HCT116 (cell line): Measurements from ENCODE around the gene MDP1. TPM values are rescaled to one million over a fixed set of nuclear protein-coding genes. Genes with fewer than 3 reads are reported as not detected.

Experiments used
- ATAC-seq: fragments of 200-7000 bp; cut with Tn5 transposase; 2 replicates; pipeline ENCODE4 v1.9.1; 2020; ENCODE audit warnings: mild to moderate bottlenecking, moderate library complexity
- BruUV-seq: library from RNA; stranded (reverse); fragments of 400-500 nt; replicated peaks from 2 replicates; lab custom pipeline; 2021; lab: Mats Ljungman, UMichigan
- CTCF ChIA-PET: fragments of 300-600 bp; sonication (Branson Sonifier 250); formaldehyde crosslinking; loops from one replicate; lab custom pipeline; 2021; ENCODE audit warnings: antibody characterized with exemption; lab: Charles Lee
- POLR2A ChIA-PET: fragments of 300-600, 350-600 bp; sonication (Branson Sonifier 250); formaldehyde crosslinking; loops from one replicate; lab custom pipeline; 2021; ENCODE audit warnings: antibody characterized with exemption; lab: Charles Lee
- RAD21 ChIA-PET, 2 experiments: fragments of 300-600 bp; sonication (Branson Sonifier 250); formaldehyde crosslinking; loops; one replicate each; lab custom pipeline; 2023; ENCODE audit warnings: low total read pairs in 2 of 2; ENCODE audit not compliant: uncharacterized antibody in 2 of 2, unreplicated experiment in 2 of 2, low non-redundant PET in 1 of 2; lab: Charles Lee
- DNase-seq: peaks from one replicate; pipeline ENCODE4 v3.0.0-alpha.2; 2010; ENCODE audit warnings: low read depth, low spot score
- H2AFZ ChIP-seq: fragments of 200-600 bp; shearing (Covaris generic), sonication (generic); 2 replicates; pipeline ENCODE4 v1.6.1; 2017; ENCODE audit warnings: low read depth, mixed run types, mixed read lengths, antibody characterized with exemption, low read length; ENCODE audit not compliant: poor library complexity, severe bottlenecking
- H3K27ac ChIP-seq: 2 replicates; pipeline ENCODE4 v1.5.1; 2012; ENCODE audit warnings: low read depth, low read length
- H3K27me3 ChIP-seq: fragments of 200-600 bp; sonication (generic); 2 replicates; pipeline ENCODE4 v1.6.1; 2016; ENCODE audit warnings: mixed run types, low read length, mixed read lengths; ENCODE audit not compliant: insufficient read depth
- H3K36me3 ChIP-seq, 2 experiments: fragments of 200-500 bp in 1 of 2; fragments of 200-600 bp in 1 of 2; sonication (Bioruptor generic) in 1 of 2; sonication (generic) in 1 of 2; 2 replicates each; pipeline versions ENCODE4 v1.5.1 to v1.6.1; 2014 to 2016; ENCODE audit warnings: low read length in 2 of 2, inconsistent platforms in 1 of 2, mixed read lengths in 1 of 2, mixed run types in 1 of 2; ENCODE audit not compliant: insufficient read depth in 2 of 2, control insufficient read depth in 1 of 2
- H3K4me1 ChIP-seq, 2 experiments: fragments of 200-600 bp in 1 of 2; sonication (generic) in 1 of 2; 2 replicates each; pipeline versions ENCODE4 v1.5.1 to v1.6.1; 2012 to 2017; ENCODE audit warnings: low read length in 2 of 2, inconsistent platforms in 1 of 2, mild to moderate bottlenecking in 1 of 2, mixed read lengths in 1 of 2, mixed run types in 1 of 2, moderate library complexity in 1 of 2; ENCODE audit not compliant: insufficient read depth in 2 of 2, control insufficient read depth in 1 of 2
- H3K4me2 ChIP-seq: fragments of 200-600 bp; sonication (generic); 2 replicates; pipeline ENCODE4 v1.6.1; 2017; ENCODE audit warnings: mixed run types, low read length, mixed read lengths
- H3K4me3 ChIP-seq, 2 experiments: fragments of 200-600 bp in 1 of 2; sonication (generic) in 1 of 2; replicated peaks in 1 of 2; 2 replicates each; pipeline ENCODE4 v1.5.1; 2011 to 2016; ENCODE audit warnings: low read length in 2 of 2, control low read depth in 1 of 2, low read depth in 1 of 2, mild to moderate bottlenecking in 1 of 2, mixed read lengths in 1 of 2, mixed run types in 1 of 2
- H3K79me2 ChIP-seq: fragments of 200-600 bp; sonication (generic); 2 replicates; pipeline ENCODE4 v1.6.1; 2017; ENCODE audit warnings: mild to moderate bottlenecking, mixed run types, low read length, moderate library complexity, mixed read lengths; ENCODE audit not compliant: insufficient read depth
- H3K9ac ChIP-seq: fragments of 200-600 bp; sonication (generic); 2 replicates; pipeline ENCODE4 v1.6.1; 2016; ENCODE audit warnings: low read length, mixed read lengths
- H3K9me2 ChIP-seq: fragments of 200-600 bp; sonication (generic), shearing (Covaris generic); 2 replicates; pipeline ENCODE4 v1.6.1; 2017; ENCODE audit warnings: mixed run types, mild to moderate bottlenecking, moderate library complexity; ENCODE audit not compliant: insufficient read depth
- H3K9me3 ChIP-seq, 2 experiments: fragments of 200-500 bp in 1 of 2; fragments of 200-600 bp in 1 of 2; sonication (Bioruptor generic) in 1 of 2; sonication (generic) in 1 of 2; 2 replicates each; pipeline ENCODE4 v1.6.1; 2014 to 2017; ENCODE audit warnings: low read length in 2 of 2, mixed read lengths in 2 of 2, inconsistent platforms in 1 of 2, low read depth in 1 of 2, mild to moderate bottlenecking in 1 of 2, mixed run types in 1 of 2, moderate library complexity in 1 of 2; ENCODE audit not compliant: control insufficient read depth in 1 of 2, insufficient read depth in 1 of 2
- H4K20me1 ChIP-seq: fragments of 200-600 bp; sonication (generic), shearing (Covaris generic); 2 replicates; pipeline ENCODE4 v1.6.1; 2017; ENCODE audit warnings: mixed run types, mild to moderate bottlenecking, moderate library complexity; ENCODE audit not compliant: insufficient read depth
- CTCF ChIP-seq, 3 experiments: fragments of 200-600 bp in 1 of 3; sonication (generic) in 1 of 3; IDR thresholded peaks in 2 of 3; conservative IDR thresholded peaks in 1 of 3; 2 replicates each; pipeline ENCODE4 v1.5.1; 2012 to 2017; ENCODE audit warnings: low read depth in 2 of 3, low read length in 2 of 3, antibody characterized with exemption in 1 of 3, borderline replicate concordance in 1 of 3, control low read depth in 1 of 3, mild to moderate bottlenecking in 1 of 3, mixed read lengths in 1 of 3, mixed run types in 1 of 3, moderate library complexity in 1 of 3; ENCODE audit not compliant: insufficient read depth in 1 of 3
- POLR2A ChIP-seq: IDR thresholded peaks from 2 replicates; pipeline ENCODE4 v1.7.0; 2011; ENCODE audit warnings: borderline replicate concordance; ENCODE audit not compliant: insufficient read depth, insufficient read length; ENCODE audit errors: extremely low read depth
- RAD21 ChIP-seq: IDR thresholded peaks from 2 replicates; pipeline ENCODE4 v1.6.1; 2012; ENCODE audit warnings: low read depth, mild to moderate bottlenecking
- REST ChIP-seq: IDR thresholded peaks from 2 replicates; pipeline ENCODE4 v1.6.1; 2012; ENCODE audit warnings: low read depth
- SRF ChIP-seq: IDR thresholded peaks from 2 replicates; pipeline ENCODE4 v1.6.1; 2012; ENCODE audit warnings: low read depth
- TCF7L2 ChIP-seq: IDR thresholded peaks from 2 replicates; pipeline ENCODE4 v1.7.0; 2011; ENCODE audit warnings: borderline replicate concordance, inconsistent platforms; ENCODE audit not compliant: insufficient read depth, insufficient read length; ENCODE audit errors: extremely low read depth
- YY1 ChIP-seq: IDR thresholded peaks from 2 replicates; pipeline ENCODE4 v1.6.1; 2011; ENCODE audit warnings: low read length, low read depth, moderate library complexity, mild to moderate bottlenecking; ENCODE audit not compliant: insufficient replicate concordance; ENCODE audit errors: extremely low read depth
- intact Hi-C: fragments of 100-400 bp; cut with micrococcal nuclease; formaldehyde crosslinking; loops from 2 replicates; pipeline ENCODE4 v1.10.0; 2022
- total RNA-seq: library from RNA; stranded (reverse); gene quantifications from one replicate; pipeline ENCODE4 v1.2.1, GENCODE V29; 2021; ENCODE audit not compliant: unreplicated experiment

The MDP1 gene
- total RNA-seq, 1 experiment from 2014 or later, result 15.9 TPM

GRCh38 chr14:24196071-24197055 is 19.5 kb downstream of the MDP1 start:
- DNase-seq, result no peak
- RAD21 ChIA-PET, result no interaction called here
- CTCF ChIA-PET, result interaction anchor here (0.9 kb wide), 1 partner anchor 101 kb away, joined by 4 read pairs; no protein-coding TSS in a partner anchor
- peak overlapping the region; percentile 96 for H3K27ac ChIP-seq
- peak overlapping the region; percentile 85 to 88 for H3K4me3 ChIP-seq
- H3K36me3 ChIP-seq, result peaks cover 10 to 14% of the 10 kb centered on the region in 2 experiments
- POLR2A ChIA-PET, result interaction anchor here (0.9 to 1.9 kb wide), 5 partner anchors 10 to 56 kb away, joined by 3 to 8 read pairs (median 4); partner anchors contain the start of genes CHMP4A, IRF9 and TINF2
- intact Hi-C loops, result no loop called here
- peak overlapping the region; percentile 84 for H3K4me2 ChIP-seq
- TF ChIP-seq YY1 (no peak), REST (no peak), TCF7L2 (no peak), CTCF (IDR thresholded peaks at IDR 0.05 in 2 of 3, conservative IDR thresholded peaks at IDR 0.05 in 1 of 3; ENCODE audit: borderline replicate concordance in 1 of 3, insufficient read depth in 1 of 3, low read depth in 2 of 3, low read length in 2 of 3) (no peak), POLR2A (no peak), RAD21 (no peak), SRF (no peak)
- H3K79me2 ChIP-seq, result peaks cover 33% of the 10 kb centered on the region
- peaks cover 14 to 26% of the 10 kb centered on the region in 2 experiments for H3K4me1 ChIP-seq
- H2AFZ ChIP-seq, result no peak overlapping the region
- BruUV-seq, result TSS peak; percentile 73
- no peaks in the 10 kb centered on the region for H4K20me1 ChIP-seq
- H3K9ac ChIP-seq, result peak overlapping the region; percentile 91
- no peaks in the 10 kb centered on the region for H3K27me3 ChIP-seq
- H3K9me3 ChIP-seq, result peaks cover 0 to 2% of the 10 kb centered on the region in 2 experiments; a peak in 1 of 4 replicates
- H3K9me2 ChIP-seq, result no peaks in the 10 kb centered on the region
- peak; percentile 22 for ATAC-seq
